PC-9 (cell line): ENCODE results near the gene FCRLB.
A peak's percentile ranks its signal among the peaks of the same experiment; 100 is the strongest.

Source experiments
- CTCF ChIP-seq: fragments of 200-600 bp; sonication (generic); conservative IDR thresholded peaks from 2 replicates; pipeline ENCODE4 v1.6.1; 2017; ENCODE audit warnings: mixed run types, antibody characterized with exemption, mild to moderate bottlenecking, moderate library complexity
- EZH2 ChIP-seq: fragments of 200-600 bp; sonication (generic); IDR thresholded peaks from 2 replicates; pipeline ENCODE4 v1.8.0; 2017; ENCODE audit warnings: antibody characterized with exemption, low read depth

GRCh38 chr1:161749509-161750407 lies 28.4 kb downstream of the FCRLB start, which contains the start of gene DUSP12:
- TF ChIP-seq CTCF (peak; percentile 33; the same call in 1 of the 2 replicates), EZH2 (no peak)
